ENCODE measurements around the gene CCL23.
"Not testable (repeated sequence)": the region's sequence is repeated elsewhere in the genome, so short reads cannot be mapped to it uniquely, and the experiment has no call there.

The CCL23 gene, protein sequence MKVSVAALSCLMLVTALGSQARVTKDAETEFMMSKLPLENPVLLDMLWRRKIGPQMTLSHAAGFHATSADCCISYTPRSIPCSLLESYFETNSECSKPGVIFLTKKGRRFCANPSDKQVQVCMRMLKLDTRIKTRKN
- 0 reads per million in 3 experiments for total RNA-seq

DNA sequence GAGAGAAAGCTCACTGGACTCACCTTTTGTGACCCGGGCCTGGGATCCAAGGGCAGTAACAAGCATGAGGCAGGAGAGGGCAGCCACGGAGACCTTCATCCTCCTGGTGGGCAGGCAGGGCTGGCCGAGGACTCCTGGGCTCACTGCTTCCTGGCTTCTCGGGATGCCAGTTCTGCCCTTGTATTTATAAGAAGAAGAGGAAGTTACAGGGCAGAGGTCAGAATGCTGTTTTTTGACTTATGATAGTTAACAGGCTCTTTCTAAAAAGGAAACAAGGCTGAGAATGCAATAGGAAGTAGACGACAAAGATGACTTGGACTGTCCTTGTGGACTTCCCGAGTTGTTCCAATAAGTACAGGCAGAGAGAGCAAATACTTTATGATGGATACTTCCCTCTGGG is at the start of gene CCL23:
TSS of gene CCL23 (minus strand) at position 174 of the 400 bp plus-strand sequence. CDS start at position 99, 75 bp downstream.
- DNase-seq: no peak

DNA sequence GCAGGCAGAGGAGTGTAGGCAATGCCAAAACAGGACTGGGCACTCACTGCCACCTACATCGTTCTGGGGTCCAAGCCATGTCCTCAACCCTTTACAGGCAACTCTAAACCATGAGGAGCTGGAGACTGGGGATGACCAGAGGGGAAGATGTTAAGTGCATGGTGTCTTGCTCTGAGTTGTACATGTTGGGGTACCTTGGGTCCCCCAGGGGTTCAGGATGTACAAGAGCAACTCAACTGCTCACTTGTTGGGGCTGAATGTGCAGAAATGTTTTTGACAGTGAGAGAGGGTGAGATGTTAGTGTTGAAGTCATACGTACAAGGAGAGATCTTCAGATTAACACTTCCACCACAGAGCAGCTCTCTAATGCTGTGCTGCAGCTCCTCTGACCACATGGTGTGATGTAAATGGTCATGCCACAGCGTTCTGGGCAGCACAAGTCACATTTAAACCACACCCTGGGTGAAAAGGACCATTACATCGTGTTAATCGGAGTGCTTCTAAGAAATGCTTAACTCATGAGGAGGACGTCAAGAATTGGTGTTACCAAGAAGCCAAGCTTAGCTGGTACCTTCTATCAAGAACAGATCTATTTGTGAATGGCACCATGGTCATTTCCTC is 48.7 kb upstream of the CCL23 start:
- no peak for DNase-seq

DNA sequence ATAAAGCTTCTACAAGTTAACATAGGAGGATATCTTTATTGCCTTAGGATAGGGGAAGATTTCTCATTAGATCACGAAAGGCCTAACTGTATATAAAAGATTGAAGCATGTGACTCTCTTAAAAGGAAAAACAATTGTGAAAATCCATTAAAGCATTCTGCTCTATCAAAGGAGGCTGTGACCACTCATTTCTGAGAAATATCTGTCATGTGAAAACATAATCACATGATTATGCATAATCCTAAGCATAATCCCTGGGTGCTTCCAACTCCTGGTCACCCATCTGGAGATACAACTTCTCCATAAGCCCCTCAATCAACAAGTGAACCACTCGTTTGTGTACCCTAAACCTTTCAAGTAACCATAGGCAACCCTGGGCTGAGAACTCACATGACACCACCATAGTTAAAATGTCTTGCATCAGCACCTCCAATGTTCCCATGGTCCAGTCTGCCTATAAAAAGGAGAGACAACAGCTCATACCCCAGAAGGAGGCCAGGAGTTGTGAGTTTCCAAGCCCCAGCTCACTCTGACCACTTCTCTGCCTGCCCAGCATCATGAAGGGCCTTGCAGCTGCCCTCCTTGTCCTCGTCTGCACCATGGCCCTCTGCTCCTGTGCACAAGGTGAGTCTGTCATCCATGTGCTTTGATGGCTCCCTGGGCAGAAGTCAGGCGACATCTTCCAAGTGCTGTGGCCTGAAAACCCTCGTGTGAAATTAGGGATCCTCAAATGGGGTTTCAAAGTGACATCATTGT is 46.2 kb upstream of the CCL23 start, which contains the start of gene CCL18:
TSS of gene CCL18 (plus strand) at position 487 of the 756 bp plus-strand sequence. CDS start at position 558, 71 bp downstream.
- no peak for DNase-seq

DNA sequence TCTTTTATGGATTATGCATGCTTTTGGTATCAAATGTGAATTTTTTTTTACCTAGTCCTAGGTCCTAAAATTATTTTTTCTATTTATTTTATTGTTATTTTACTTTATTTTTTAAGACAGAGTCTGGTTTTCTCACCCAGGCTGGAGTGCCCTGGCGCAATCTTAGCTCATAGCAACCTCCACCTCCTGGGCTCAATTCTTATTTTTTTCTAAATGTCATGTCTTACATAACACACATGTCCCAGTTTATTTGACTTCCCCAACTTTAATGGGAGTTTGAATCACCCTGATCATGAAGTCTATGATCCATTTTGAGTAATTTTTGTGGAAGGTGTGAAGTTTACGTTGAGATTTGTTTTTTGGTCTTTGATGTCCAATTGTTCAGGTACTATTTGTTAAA is 43.0 kb upstream of the CCL23 start:
- DNase-seq: no peak

DNA sequence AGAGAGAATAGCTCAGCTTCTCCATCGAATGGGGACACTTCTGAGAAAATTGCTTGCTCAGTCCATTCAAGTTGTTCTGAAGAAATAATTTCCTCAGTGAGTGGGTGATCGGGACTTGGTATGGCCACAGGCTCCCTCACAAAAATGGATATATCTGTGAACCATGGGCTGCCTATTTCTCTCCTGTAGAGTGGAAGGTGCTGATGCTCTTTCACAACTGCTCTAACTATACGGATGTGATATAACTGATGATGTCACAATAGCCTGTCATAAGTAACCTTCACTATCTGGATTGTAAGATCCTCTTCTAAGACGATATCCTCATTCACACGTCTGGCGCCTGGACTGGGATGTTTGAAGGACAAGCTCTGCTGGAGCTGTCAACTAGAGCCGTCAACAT is 41.6 kb upstream of the CCL23 start:
- DNase-seq: no peak

DNA sequence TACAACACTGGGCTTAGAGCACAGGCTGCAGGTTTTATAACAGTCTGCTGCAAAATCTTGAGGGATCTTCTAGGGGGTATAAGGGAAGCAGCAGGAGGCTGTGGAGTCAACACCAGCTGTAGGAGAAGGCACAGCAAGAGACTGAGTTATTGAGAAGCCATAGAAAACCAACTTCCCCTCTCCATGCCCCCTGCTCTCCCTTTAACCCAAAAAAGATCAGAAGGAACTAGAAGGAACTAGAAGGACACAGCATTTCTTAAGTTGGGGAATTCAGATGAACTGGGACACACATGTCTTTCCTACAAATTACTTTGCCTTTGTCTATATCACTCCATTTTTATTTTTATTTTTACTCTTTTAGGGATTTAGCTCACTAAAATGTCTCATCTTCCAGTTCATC is 40.1 kb upstream of the CCL23 start:
- DNase-seq: no peak

DNA sequence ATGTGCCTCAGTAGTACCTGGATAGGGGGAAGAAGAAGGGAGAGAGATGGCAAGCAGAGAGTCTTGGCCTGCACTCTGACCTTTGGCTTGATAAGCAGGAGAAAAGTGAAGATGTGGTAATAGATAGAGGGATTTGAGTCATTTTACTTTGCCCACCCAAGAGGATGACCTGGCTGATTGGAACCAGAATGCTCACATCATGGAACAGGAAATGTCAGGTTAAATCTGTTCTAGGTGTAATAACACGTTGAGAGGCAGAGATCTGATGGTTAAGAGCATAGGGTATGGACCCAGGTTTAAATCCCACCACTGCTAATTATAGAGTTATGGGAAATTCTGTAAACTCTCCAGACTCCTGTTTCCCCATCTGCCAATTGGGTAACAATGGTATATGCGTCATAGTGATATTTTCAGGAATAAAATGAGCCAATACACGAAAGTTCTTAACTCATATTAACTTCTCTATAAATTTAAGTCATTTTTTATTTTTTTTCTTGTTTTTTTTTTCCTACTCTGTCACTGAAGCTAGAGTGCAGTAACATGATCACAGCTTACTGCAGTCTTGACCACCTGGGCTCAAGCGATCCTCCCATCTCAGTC is 38.2 kb upstream of the CCL23 start:
- DNase-seq: no peak

DNA sequence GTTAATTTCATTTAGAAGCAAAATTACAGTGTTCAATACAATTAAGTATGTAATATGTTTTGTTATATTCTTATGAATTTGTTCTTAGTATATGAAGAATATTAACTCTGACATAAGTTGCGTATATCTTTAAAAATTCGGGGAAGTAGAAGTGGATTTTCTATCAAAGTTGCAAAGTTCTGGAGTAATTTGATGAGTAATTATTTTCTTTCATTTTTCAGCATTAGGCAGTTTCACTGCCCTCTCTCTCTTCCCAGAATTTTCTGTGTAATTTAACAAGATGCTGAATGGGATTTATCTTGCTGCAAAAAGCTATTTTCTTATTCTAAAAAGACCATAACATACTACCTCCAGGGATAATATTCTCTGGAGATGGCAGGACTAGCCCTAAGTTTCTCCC is 37.4 kb upstream of the CCL23 start:
- DNase-seq: no peak

DNA sequence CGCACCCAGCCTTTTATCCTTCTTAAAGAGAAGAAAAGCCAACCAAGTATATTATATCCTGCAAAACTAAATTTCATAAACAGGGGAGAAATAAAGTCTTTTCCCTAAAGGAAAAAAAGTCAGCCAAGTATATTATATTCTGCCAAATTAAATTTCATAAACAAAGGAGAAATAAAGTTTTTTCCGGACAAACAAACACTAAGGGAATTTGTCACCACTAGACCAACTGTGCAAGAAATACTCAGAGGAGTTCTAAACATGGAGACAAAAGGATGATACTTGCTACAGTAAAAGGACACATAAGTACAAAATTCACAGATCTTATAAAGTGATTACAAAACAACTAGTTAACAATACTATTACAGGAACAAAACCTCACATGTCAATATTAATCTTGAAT is 31.9 kb upstream of the CCL23 start:
- DNase-seq: no peak

DNA sequence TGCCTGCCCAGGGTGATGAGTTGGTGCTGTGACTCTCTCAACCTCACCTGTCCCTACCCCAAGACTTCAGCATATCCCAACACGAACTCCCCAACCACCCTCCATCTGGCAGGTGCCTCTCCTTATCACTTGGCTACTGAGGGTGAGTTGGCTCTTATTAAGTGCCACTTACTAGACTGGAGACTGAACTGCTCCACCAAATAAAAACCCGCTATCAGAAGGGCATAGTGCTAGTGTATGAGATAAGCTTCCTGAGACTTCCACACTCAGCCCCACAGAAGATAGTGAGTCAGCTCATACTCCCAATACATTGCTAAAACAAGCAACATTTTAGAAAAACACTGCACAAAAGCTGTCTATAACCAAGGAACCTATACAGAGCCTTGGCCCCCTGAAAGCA is 30.3 kb upstream of the CCL23 start:
- no peak for DNase-seq

DNA sequence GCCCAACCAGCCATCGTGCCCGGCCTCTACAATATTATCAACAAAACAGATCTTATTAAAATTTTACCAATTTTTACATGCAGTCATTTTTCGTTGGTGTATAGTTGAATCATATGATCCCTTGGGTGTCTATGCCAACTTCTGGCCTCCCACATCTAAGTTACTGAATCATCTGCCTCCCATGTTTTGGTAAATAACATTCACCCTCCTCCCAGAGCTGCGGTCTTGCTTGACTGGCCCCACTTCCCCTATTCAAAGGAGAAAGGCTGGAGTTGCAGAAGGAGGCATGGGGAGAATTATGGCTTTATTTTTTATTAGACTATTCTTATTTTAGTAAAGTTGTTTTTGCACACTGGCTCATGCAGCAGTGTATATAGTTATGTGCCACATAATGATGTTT is 18.5 kb upstream of the CCL23 start:
- DNase-seq: no peak

DNA sequence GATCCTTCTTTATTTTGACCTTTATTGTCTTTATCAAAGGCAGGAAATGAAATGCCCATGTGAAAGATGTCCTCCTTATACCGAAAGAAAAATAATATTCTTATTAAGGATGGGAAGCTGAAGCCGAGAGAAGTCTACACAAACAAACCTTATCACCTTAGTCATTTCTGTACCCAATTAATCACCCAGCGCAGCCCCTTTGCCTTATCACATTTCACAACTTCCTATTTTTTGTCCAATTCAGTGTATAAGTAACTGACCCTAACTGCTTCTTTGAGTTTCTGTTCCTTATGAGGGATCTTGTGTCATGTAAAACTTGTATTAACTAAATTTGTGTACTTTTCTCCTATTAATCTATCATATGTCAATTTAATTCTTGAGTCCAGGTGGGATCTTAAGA is 16.4 kb upstream of the CCL23 start:
- no peak for DNase-seq

DNA sequence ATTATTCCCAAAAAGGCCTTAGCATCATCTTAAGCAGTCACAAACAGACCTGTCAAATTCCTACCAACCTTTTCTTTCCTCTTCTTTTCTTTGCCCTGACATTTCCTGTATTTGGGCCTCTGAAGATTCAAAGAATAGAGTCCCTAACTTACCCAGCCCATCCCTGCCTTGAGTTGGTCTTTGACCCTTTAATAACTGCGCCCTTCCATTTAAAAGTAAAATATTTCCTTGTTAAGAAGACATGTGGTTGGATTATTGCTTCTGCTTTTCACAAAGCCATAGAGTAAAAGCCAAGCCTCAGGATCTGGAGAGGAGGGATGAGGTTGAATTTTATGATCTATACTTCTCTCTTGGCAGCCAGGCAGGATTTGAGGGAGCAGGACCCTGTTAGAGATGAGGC is 13.2 kb upstream of the CCL23 start:
- DNase-seq: no peak

DNA sequence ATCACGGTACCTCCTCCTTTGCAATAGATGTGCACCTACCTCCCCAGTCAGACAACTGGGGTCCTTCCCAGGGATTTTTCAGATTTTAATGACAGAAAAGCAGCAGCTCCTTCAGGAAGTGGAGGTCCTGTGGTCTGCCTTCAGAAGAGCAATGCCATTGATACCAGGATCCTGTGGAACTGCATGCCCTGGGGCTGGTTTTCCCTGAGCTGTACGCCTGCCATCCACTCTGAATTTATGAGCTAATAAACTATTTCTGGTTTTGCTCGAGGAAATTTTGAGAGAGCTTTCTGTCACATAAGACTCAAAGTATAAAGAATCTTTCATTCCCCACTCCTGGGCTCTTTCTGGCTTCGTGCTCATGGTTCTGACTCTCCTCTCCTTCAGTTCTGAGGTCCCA is 10.0 kb upstream of the CCL23 start:
- DNase-seq: no peak

DNA sequence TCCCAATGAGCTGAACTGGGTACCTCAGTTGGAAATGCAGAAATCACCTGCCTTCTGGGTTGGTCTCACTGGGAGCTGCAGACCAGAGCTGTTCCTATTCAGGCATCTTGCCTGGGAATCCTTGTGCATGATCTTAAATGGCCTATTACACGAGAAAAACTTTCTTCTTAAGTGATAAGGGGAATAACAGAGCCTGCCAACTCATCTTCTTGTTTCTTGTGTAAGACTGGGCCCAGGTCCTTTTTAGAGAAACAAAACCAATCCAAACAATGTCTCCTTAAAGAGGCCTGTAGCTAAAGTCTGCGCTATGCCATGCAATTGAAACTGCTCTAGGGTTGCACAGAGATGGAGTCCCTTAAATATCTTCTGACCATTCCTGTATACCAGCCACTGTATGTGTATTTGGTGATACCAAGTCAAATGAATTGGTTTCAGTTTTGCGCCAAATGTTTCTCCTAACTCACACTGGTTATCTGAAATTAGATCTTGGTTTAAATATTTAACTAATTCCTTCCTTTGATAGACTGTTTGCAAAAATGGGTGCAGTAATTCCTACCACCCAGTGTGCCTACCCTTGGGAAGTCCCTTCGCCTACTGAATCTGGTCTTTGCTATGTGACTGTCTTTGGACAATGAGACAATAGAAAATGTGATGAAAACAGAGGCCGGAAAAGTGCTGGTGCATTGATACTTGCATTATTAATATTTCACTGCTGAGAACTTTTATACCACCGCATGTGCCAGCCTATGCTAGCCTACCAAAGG is 6.5 kb upstream of the CCL23 start:
- no peak for DNase-seq

DNA sequence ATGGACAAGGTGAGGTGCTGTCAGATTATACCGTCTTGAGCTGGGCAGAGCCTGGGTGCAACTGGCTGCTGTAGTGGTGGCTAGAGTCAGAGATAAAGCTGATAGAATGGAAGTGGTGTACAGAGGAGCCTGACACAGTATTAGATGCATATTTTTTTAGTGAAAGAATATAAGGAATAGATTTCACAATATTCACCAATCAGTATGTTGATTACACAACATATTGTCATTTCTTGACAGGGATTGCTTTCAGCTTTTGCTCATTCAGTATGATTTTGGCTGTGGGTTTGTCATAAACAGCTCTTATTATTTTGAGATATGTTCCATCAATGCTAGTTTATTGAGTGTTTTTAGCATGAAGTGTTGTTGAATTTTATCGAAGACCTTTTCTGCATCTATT is 1.7 kb upstream of the CCL23 start:
- no peak for DNase-seq

DNA sequence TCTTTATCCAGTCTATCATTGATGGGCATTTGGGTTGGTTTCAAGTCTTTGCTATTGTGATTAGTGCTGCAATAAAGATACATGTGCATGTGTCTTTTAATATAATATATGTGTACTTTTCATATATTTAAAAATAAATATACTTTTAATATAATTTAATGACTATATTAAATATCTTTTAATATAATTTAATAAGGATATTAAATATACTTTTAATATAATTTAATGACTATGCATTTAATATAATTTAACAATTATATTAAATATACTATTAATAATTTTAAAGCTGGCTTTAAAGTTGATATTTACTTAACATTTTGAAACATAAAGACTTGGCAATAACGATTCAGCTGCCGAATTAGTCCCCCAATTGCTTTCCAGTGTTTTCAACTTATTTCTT is 1.2 kb downstream of the CCL23 start:
- DNase-seq: no peak

DNA sequence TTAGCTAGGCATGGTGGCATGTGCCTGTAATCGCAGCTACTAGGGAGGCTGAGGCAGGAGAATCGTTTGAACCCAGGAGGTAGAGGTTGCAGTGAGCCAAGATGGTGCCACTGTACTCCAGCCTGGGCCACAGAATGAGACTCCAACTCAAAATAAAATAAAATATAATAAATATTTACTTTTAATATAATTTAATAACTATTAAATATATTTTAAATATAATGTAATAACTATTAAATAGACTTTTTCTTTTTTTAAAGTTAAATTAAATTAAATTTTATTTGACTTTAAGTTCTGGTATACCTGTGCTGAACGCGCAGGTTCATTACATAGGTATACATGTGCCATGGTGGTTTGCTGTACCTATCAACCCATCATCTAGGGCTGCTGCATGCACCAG is 1.9 kb downstream of the CCL23 start:
- not testable (repeated sequence) for DNase-seq

DNA sequence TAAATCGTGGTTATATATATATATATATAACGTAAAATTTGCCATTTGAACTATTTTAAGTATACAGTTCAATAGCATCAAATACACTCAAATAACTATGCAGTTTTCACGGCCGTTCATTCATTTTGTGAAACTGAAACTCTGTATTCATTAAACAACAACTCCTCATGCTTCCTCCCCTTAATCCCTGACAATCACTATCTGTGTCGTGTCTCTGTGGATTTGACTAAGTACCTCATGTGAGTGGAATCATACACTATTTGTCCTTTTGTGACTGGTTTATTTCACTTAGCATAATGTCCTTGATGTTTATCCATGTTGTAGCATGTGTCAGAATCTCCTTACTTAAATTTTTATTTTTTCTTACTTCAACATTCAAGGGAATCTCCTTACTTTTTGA is 2.8 kb downstream of the CCL23 start:
- no peak for DNase-seq

DNA sequence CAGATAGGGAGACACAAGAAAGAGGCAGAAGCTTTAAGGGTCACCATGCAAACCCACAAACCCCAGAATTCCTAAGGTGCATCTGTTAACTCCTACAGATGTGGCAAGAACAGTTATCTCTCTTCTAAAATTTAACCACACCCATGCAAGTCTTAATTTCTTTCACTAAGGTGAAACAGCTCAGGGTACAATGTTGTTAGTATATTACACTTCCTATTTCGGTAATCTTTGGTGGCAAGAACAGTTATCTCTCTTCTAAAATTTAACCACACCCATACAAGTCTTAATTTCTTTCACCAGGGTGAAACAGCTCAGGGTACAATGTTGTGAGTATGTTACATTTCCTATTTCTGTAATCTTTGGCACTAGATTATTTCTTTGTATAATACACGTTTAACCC is 6.6 kb downstream of the CCL23 start:
- no peak for DNase-seq

DNA sequence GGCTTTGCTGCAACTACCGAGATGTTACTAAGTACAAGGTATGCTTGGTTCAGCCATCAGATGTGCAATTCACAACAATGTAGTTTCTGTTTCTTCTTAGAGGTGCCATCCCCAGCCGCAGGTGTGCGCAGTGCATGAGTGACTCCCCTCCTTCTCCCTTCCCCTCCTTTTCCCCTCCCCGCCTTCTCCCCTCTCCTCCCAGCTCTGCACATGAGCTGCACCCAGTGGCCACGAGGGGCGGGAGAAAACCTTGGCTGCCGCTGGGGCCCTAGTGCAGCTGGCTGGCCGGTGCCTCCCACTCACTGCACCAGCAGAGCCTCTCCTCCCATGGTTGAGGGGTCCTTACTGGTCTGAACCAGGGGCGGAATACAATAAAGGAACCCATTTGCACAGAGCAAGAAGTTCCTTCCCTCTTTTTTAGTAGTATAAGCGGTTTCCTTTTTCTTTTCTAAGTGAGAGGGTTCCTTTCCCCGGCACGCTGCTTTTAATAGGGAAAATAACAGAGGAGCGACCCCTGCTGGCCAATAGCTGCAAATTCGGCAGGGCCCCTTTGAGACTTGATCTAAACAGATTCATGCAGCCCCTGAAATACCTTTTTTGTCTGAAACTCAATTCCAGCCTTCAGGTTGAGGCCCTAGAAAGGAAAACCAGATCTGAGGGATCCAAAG is 8.6 kb downstream of the CCL23 start:
- no peak for DNase-seq

DNA sequence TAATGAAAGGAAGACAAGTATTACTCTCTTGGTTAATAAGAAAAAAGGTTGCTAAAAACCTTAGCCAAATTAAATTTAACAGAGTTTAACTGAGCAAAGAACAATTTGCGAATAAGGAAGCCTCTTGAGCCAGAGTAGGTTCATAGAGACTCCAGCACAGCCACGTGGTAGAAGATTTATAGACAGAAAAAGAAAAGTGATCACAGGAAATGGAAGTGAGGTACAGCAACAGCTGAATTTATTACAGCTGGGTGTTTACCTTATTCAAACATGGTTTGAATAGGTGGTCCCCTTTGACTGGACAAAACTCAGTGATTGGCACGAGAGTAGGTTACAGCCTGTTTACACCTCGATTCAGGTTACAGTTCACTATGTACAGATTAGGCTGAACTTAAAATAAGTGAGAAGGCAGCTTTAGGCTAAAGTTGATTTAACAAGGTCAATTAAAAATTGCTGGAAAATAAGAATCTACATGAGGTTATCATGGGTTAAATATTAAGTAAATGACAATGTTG is 13.1 kb downstream of the CCL23 start:
- no peak for DNase-seq
